ENCODE measurements around the gene SELENOP. TPM values are rescaled to one million over a fixed set of nuclear protein-coding genes. Genes with fewer than 3 reads are reported as not detected.

The SELENOP gene
- total RNA-seq, 1 donor from 2014 or later: 213 TPM

DNA sequence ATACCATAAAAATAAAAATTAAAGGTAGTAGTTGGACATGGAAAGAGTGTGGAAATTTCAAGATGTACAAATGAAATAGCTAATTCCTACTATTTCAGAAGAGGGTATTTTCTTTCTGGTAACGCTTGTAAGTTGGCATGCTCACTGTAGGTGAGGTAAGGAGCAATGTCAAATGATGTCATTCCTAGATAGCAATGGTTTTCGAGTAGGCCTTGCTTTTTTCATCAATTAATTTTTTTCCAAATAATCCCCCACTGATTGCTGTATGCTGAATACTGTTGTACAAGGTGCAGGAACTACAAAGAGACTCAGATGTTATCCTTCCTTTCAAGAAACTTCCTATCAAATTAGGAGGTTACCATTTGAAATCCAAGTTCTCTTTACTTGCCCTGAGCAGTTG is 928 bp upstream of the SELENOP start:
- DNase-seq: no peak
- TF ChIP-seq, protein P1, sequence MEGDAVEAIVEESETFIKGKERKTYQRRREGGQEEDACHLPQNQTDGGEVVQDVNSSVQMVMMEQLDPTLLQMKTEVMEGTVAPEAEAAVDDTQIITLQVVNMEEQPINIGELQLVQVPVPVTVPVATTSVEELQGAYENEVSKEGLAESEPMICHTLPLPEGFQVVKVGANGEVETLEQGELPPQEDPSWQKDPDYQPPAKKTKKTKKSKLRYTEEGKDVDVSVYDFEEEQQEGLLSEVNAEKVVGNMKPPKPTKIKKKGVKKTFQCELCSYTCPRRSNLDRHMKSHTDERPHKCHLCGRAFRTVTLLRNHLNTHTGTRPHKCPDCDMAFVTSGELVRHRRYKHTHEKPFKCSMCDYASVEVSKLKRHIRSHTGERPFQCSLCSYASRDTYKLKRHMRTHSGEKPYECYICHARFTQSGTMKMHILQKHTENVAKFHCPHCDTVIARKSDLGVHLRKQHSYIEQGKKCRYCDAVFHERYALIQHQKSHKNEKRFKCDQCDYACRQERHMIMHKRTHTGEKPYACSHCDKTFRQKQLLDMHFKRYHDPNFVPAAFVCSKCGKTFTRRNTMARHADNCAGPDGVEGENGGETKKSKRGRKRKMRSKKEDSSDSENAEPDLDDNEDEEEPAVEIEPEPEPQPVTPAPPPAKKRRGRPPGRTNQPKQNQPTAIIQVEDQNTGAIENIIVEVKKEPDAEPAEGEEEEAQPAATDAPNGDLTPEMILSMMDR (IDR thresholded peaks at IDR 0.05; ENCODE audit: borderline replicate concordance): no peak
- H3K27me3 ChIP-seq (ENCODE audit: low read depth): no peaks in the 10 kb centered on the region
- H3K4me1 ChIP-seq: peaks cover 44% of the 10 kb centered on the region
- H3K27ac ChIP-seq (replicated peaks): peak overlapping the region; percentile 95
- peaks cover 3% of the 10 kb centered on the region for H3K36me3 ChIP-seq
- intact Hi-C loops (cut with micrococcal nuclease): no loop called here
- H3K9me3 ChIP-seq (replicated peaks): no peaks in the 10 kb centered on the region
- H3K4me3 ChIP-seq: peak overlapping the region; percentile 70

- intact Hi-C loops (cut with micrococcal nuclease): no loop called here
- peak overlapping the region; percentile 70 for H3K4me3 ChIP-seq
- H3K36me3 ChIP-seq: peaks cover 19% of the 10 kb centered on the region
- H3K27me3 ChIP-seq (ENCODE audit: low read depth): no peaks in the 10 kb centered on the region
- H3K9me3 ChIP-seq (replicated peaks): no peaks in the 10 kb centered on the region
- H3K27ac ChIP-seq (replicated peaks): peak overlapping the region; percentile 95
- no peak for DNase-seq
- H3K4me1 ChIP-seq: peaks cover 60% of the 10 kb centered on the region
- TF ChIP-seq, protein P1 (IDR thresholded peaks at IDR 0.05; ENCODE audit: borderline replicate concordance): no peak
These were observed 680 bp downstream of the SELENOP start for GRCh38 chr5:42810834-42811590.

- intact Hi-C loops (cut with micrococcal nuclease): loop anchor here (5.0 kb wide), 1 partner anchor 73 kb away; no protein-coding TSS in a partner anchor
- TF ChIP-seq, protein P1 (IDR thresholded peaks at IDR 0.05; ENCODE audit: borderline replicate concordance): no peak
- H3K4me1 ChIP-seq: peaks cover 65% of the 10 kb centered on the region
These were observed 2.6 kb downstream of the SELENOP start for GRCh38 chr5:42808888-42809611.

DNA sequence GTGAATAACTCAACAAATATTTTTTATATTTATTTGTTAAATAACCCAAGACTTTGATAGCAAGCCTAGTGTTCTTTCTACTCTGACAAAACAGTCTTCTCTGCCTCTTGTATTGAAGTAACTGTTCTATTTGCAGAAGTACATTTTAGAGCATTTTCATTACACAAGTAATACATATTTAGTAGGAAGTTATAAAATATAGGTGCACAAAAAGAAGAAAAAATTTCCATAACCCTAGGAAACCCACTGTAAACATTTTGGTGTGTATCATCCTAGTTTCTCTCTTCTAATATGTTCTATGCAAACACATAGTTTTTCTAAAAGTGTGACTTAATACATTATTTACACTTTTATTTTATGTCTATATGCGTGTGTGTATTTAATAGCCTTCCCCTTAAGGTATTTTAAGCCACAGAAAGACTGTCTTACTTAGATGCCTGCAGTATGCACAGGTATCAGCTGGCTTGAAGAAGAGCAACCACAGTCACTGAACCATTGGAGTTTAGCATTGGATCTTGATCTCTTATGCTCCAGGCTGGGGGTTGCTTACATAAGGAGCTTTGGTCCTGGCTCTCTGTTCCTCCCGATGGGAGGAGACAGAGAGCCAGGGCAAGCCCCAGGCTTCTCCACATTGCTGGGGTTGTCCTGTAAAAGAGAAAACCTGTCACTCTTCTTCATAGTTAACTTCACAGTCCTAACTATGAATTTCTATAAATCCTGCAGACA is 3.8 kb downstream of the SELENOP start:
- Histone ChIP-seq H3K36me3 (peaks cover 50% of the 10 kb centered on the region), H3K9me3 (replicated peaks) (no peaks in the 10 kb centered on the region)
- no peak for DNase-seq

More at GRCh38 chr5:42808888-42809611, 2.6 kb downstream of the SELENOP start:
- peaks cover 39% of the 10 kb centered on the region for H3K36me3 ChIP-seq
- no peaks in the 10 kb centered on the region for H3K9me3 ChIP-seq (replicated peaks)
- H3K4me3 ChIP-seq: peak overlapping the region; percentile 70
- H3K27ac ChIP-seq (replicated peaks): peak overlapping the region; percentile 95
- no peak for DNase-seq
- H3K27me3 ChIP-seq (ENCODE audit: low read depth): no peaks in the 10 kb centered on the region

More for the DNA sequence above, 3.8 kb downstream of the SELENOP start:
- H3K27me3 ChIP-seq (ENCODE audit: low read depth): no peaks in the 10 kb centered on the region
- intact Hi-C loops (cut with micrococcal nuclease): loop anchor here (5.0 kb wide), 1 partner anchor 74 kb away; no protein-coding TSS in a partner anchor
- peak overlapping the region; percentile 70 for H3K4me3 ChIP-seq
- TF ChIP-seq, protein P1 (IDR thresholded peaks at IDR 0.05; ENCODE audit: borderline replicate concordance): peak; percentile 37
- H3K4me1 ChIP-seq: peaks cover 64% of the 10 kb centered on the region
- H3K27ac ChIP-seq (replicated peaks): peak overlapping the region; percentile 95
